ENCODE results near the gene ID2. TPM values are rescaled to one million over a fixed set of nuclear protein-coding genes. Genes with fewer than 3 reads are reported as not detected.

Gene ID2
- total RNA-seq, 1 experiment from 2014 or later = 112 TPM

DNA sequence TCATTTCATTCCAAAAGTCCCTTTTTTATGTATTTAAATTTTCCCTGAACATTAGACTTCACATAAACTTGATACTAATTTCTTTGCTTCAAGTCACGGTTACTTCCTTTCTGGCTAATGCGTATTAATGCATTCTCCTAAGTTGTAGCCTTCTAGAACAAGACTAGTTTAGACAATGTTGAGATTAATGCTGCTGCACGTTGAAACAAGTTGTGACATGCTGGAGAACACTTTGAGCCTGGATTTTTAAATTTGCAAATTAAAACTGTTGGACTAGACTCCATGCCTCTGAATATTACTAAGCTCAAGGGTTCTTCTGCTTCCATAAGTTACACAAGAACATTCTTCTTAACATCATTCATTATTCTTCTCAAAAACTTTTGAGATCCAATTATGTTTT lies 29.1 kb downstream of the ID2 start:
- H4K20me1 ChIP-seq (ENCODE audit: insufficient read depth) = no peaks in the 10 kb centered on the region
- POLR2A ChIA-PET = no interaction called here
- H3K9me2 ChIP-seq (ENCODE audit: insufficient read depth) = no peaks in the 10 kb centered on the region
- CTCF ChIA-PET = no interaction called here
- H3K4me1 ChIP-seq (ENCODE audit: control insufficient read depth in 1 of 2, insufficient read depth in 2 of 2, low read length in 2 of 2) = no peaks in the 10 kb centered on the region
- intact Hi-C loops (cut with micrococcal nuclease) = no loop called here
- H3K4me3 ChIP-seq (replicated peaks in 1 of 2; ENCODE audit: low read depth in 1 of 2, low read length in 2 of 2) = no peak overlapping the region
- no peaks in the 10 kb centered on the region for H3K27me3 ChIP-seq (ENCODE audit: insufficient read depth, low read length)
- no peak for ATAC-seq
- RAD21 ChIA-PET (ENCODE audit: low non-redundant PET in 1 of 2, low total read pairs in 2 of 2, uncharacterized antibody in 2 of 2, unreplicated experiment in 2 of 2) = no interaction called here
- DNase-seq (ENCODE audit: low read depth, low spot score) = no peak
- no peak overlapping the region for H2AFZ ChIP-seq (ENCODE audit: low read depth, low read length, poor library complexity, severe bottlenecking)
- H3K9me3 ChIP-seq (ENCODE audit: control insufficient read depth in 1 of 2, insufficient read depth in 1 of 2, low read depth in 1 of 2, low read length in 2 of 2) = no peaks in the 10 kb centered on the region
- H3K4me2 ChIP-seq (ENCODE audit: low read length) = no peak overlapping the region
- no TSS peak for BruUV-seq (replicated peaks)
- no peaks in the 10 kb centered on the region for H3K36me3 ChIP-seq (ENCODE audit: control insufficient read depth in 1 of 2, insufficient read depth in 2 of 2, low read length in 2 of 2)
- H3K79me2 ChIP-seq (ENCODE audit: insufficient read depth, low read length) = no peaks in the 10 kb centered on the region
- H3K9ac ChIP-seq (ENCODE audit: low read length) = no peak overlapping the region
- no peak overlapping the region for H3K27ac ChIP-seq (ENCODE audit: low read depth, low read length)
- TF ChIP-seq SP1 (IDR thresholded peaks at IDR 0.05; ENCODE audit: low read depth) = no peak
- no peak for TF ChIP-seq ZFX (IDR thresholded peaks at IDR 0.05)
- no peak for TF ChIP-seq CEBPB (IDR thresholded peaks at IDR 0.05; ENCODE audit: low read depth)
- TF ChIP-seq, protein P1, sequence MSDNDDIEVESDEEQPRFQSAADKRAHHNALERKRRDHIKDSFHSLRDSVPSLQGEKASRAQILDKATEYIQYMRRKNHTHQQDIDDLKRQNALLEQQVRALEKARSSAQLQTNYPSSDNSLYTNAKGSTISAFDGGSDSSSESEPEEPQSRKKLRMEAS (IDR thresholded peaks at IDR 0.05) = no peak
- no peak for TF ChIP-seq ZNF274 (IDR thresholded peaks at IDR 0.05; ENCODE audit: low read depth, low read length)
- no peak for TF ChIP-seq EZH2 (IDR thresholded peaks at IDR 0.05)
- no peak for TF ChIP-seq RAD21 (IDR thresholded peaks at IDR 0.05; ENCODE audit: low read depth)
- no peak for TF ChIP-seq CBX3 (IDR thresholded peaks at IDR 0.05; ENCODE audit: low read depth)
- no peak for TF ChIP-seq EGR1 (IDR thresholded peaks at IDR 0.05; ENCODE audit: low read depth)
- TF ChIP-seq FOSL1 (IDR thresholded peaks at IDR 0.05; ENCODE audit: low read depth) = no peak

DNA sequence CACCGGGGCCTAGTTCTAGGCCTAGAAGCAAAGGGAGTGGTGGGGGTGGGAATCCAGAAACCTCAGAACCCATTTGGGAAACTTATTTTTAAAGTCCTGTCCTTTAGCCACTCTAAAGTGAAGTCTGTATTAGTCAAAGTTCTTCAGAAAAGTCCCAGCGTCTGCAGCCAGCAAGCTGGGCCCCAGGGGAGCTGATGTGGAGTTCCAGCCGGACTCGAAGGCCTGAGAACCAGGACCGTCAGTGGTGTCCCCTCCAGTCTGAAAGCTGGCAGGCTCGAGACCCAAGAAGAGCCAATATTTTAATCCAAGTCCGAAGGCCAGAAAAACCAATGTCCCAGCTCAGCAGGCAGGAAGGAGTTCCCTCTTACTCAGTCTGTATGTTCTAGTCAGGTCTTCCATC lies 32.4 kb downstream of the ID2 start:
- ChIA-PET POLR2A (no interaction called here), RAD21 (ENCODE audit: low non-redundant PET in 1 of 2, low total read pairs in 2 of 2, uncharacterized antibody in 2 of 2, unreplicated experiment in 2 of 2) (no interaction called here), CTCF (no interaction called here)
- H3K27ac ChIP-seq (ENCODE audit: low read depth, low read length) = no peak overlapping the region
- H3K79me2 ChIP-seq (ENCODE audit: insufficient read depth, low read length) = no peaks in the 10 kb centered on the region
- H4K20me1 ChIP-seq (ENCODE audit: insufficient read depth) = no peaks in the 10 kb centered on the region
- intact Hi-C loops (cut with micrococcal nuclease) = no loop called here
- no peak overlapping the region for H3K4me3 ChIP-seq (replicated peaks in 1 of 2; ENCODE audit: low read depth in 1 of 2, low read length in 2 of 2)
- ATAC-seq = no peak
- no peaks in the 10 kb centered on the region for H3K9me2 ChIP-seq (ENCODE audit: insufficient read depth)
- no peak overlapping the region for H2AFZ ChIP-seq (ENCODE audit: low read depth, low read length, poor library complexity, severe bottlenecking)
- no peak overlapping the region for H3K4me2 ChIP-seq (ENCODE audit: low read length)
- no peak overlapping the region for H3K9ac ChIP-seq (ENCODE audit: low read length)
- no peaks in the 10 kb centered on the region for H3K9me3 ChIP-seq (ENCODE audit: control insufficient read depth in 1 of 2, insufficient read depth in 1 of 2, low read depth in 1 of 2, low read length in 2 of 2)
- no peak for TF ChIP-seq EZH2phosphoT487 (IDR thresholded peaks at IDR 0.05; ENCODE audit: borderline replicate concordance)
- no peak for TF ChIP-seq SIN3A (IDR thresholded peaks at IDR 0.05; ENCODE audit: low read depth)
- TF ChIP-seq YY1 (IDR thresholded peaks at IDR 0.05; ENCODE audit: extremely low read depth, insufficient replicate concordance, low read depth, low read length) = no peak
- TF ChIP-seq ELF1 (IDR thresholded peaks at IDR 0.05; ENCODE audit: borderline replicate concordance, low read depth) = no peak
- no peak for TF ChIP-seq TCF7L2 (IDR thresholded peaks at IDR 0.05; ENCODE audit: borderline replicate concordance, extremely low read depth, insufficient read depth, insufficient read length)
- no peak for TF ChIP-seq ZFX (IDR thresholded peaks at IDR 0.05)
- no peak for TF ChIP-seq FOSL1 (IDR thresholded peaks at IDR 0.05; ENCODE audit: low read depth)
- H3K36me3 ChIP-seq (ENCODE audit: control insufficient read depth in 1 of 2, insufficient read depth in 2 of 2, low read length in 2 of 2) = no peaks in the 10 kb centered on the region
- DNase-seq (ENCODE audit: low read depth, low spot score) = no peak
- no peaks in the 10 kb centered on the region for H3K27me3 ChIP-seq (ENCODE audit: insufficient read depth, low read length)
- H3K4me1 ChIP-seq (ENCODE audit: control insufficient read depth in 1 of 2, insufficient read depth in 2 of 2, low read length in 2 of 2) = no peaks in the 10 kb centered on the region
- BruUV-seq (replicated peaks) = no TSS peak
